ENCODE data around the gene TLR9.
"Not testable (repeated sequence)": the region's sequence is repeated elsewhere in the genome, so short reads cannot be mapped to it uniquely, and the experiment has no call there.

TLR9 gene

GRCh38 chr3:52188556-52188955 lies 36.9 kb downstream of the TLR9 start:
- DNase-seq: no peak

GRCh38 chr3:52186729-52187128 lies 38.7 kb downstream of the TLR9 start:
- DNase-seq: no peak

GRCh38 chr3:52185837-52186236 lies 39.6 kb downstream of the TLR9 start:
- DNase-seq: no peak

DNA sequence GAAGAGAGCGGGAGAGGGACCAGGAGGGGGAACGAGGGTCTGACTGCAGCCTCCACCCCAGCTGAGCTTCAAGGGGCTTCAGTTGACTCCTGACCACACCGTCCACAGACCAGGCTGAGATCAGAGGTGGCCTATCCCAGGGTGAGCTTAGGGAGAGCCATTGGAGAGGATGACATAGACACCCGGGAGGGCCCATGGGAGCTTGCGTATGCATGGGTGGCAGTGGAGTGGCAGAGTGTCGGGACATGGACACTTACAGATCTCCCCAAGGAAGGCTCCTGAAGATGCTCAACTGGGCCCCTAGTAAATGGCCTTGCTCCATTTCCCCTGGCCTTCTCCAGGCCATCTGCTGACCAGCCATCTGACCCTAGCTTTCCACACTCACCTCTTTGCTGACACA lies 40.1 kb downstream of the TLR9 start:
- no peak for DNase-seq

DNA sequence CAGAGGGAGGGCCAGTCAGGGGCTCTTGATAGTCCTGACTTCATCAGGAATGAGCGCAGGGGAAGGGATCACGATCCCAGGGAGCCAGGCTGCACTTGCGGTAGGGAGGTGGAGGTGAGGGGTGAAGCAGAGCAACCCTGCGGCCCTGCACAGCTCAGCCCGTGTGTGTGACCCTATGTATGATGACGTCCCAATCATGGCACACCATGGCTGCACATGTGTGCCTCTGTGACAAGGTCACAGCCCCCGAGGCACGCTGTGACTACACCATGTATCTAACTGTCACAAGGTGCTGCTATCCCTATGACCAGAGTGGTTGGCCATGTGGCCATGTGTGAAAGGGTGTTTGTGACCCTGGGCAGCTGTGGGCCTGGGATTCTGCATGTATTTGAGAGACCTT lies 40.8 kb downstream of the TLR9 start:
- no peak for DNase-seq

DNA sequence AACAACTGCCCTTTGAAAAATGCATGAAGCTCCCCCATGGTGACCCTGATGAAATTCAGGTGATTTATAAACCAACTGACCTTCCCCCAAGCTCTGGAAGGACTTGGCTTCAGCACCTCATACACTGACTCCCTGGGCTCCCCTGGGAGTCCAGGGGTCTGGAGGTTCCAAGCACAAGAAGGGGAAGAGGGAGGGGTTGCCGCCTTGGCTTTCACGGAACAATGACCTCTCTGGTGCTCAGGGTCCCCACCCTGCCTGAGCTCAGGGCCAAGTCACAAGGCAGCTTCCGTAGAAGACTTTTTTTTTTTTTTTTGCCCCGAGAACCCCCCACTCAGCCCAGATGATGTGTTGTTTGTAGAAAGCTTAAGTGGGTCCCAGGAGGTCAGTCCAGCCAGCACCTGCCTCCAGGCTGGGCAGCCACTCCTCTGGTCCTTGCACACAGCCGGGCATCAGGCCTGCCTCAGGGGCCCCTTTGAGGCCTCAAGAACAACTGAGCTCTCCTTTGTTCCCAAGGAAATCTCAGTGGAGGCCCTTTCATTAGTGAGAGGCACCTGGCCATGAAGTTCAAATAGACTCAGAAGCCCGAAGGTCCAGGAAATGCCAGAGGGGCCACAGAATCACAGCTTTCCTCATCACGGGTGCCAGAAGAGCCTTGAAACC lies 41.5 kb downstream of the TLR9 start:
- DNase-seq: peak; percentile 78

DNA sequence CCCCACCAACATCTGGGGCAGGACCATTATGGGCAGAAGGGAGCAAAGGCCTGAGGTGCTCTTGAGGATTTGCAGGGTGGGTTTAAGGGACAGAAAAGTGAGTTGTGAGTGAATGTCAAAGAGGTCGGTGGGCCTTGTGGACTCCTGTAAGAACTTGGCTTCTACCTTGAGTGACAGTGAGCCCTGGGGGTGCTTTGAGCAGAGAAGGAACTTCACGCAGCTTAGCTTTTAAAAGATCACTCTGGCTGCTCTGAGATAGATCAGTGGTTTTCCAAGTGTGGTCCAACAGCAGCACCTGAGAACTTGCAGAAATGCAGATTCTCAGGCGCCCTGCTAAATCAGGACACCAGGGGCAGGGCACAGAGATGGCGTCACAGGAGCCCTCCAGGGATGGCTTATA lies 42.8 kb downstream of the TLR9 start:
- DNase-seq: no peak

GRCh38 chr3:52182196-52182595 lies 43.2 kb downstream of the TLR9 start:
- DNase-seq: no peak

- DNase-seq: no peak
Observed at GRCh38 chr3:52181543-52181942, 43.9 kb downstream of the TLR9 start.

DNA sequence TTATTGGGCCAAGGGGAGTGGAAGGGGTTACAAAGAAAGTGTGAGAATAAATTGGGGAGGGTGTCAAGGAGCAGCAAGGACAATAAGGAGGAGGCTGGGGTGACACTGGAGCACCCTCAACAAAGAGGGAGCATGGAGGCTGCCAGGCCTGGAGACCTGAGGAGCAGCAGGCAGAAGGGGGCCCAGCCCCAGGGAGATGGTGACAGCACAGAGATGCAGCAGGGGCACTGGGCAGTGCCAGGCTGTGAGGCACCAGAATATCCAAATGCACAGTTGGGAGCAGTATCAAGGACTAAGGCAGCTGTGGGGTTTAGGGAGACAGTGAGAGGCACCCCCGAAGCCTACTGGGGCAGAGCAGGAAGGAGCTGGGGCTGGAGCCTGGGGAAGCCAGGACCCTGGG lies 46.9 kb downstream of the TLR9 start:
- no peak for DNase-seq

DNA sequence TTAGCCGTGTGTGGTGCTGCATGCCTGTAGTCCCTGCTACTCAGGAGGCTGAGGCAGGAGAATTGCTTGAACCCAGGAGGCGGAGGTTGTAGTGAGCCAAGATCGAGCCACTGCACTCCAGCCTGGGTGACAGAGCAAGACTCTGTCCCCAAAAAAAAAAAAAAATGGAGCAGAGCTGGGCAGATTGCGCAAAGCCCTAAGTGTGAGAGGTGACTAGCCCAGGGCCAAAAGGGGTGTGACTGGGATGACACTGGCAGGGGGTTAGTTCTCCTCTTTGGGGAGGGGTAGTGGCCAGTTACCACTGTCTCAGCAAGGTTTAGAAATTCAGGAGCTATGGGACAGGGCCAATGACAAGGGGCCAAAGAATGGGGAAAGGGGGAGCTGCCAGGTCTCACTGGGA lies 47.3 kb downstream of the TLR9 start:
- not testable (repeated sequence) for DNase-seq

GRCh38 chr3:52177701-52178042 lies 47.8 kb downstream of the TLR9 start:
- no peak for DNase-seq

DNA sequence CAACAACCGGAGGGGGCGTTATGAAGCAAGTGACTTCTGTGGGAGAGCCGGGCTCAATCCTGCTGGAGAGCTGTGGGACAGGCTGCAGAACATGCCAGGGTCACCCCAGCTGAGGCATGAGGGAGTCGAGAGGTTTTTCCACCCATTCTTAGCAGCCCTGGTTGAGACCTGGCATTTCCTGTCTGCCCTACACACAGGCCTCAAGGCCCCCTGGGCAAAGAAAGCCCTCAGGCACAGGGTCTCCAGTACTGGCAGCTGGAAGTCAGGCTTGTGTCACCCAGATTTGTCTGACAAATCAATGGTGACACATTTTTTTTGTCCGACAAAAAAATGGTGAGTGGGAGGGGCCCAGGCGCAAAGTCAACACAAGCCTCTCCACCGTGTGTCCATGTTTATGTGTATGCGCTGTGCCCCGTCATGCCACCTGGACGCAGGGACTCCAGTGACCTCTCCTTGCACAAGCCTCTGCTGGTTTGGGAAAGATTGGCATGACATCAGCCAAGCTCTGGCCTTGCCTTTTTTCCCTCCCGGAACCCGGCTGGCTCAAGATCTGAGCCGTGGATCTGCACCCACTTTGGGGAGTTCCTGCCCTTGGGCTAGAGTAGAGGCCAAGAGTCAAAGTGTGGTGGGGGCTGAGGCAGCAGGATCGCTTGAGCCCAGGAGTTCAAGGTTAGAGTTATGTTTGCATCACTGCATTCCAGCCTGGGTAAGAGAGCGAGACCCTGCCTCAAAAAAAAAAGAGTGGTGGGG lies 48.3 kb downstream of the TLR9 start:
- peak; percentile 54 for DNase-seq

- DNase-seq: no peak
Observed at GRCh38 chr3:52176180-52176752, 49.2 kb downstream of the TLR9 start.

DNA sequence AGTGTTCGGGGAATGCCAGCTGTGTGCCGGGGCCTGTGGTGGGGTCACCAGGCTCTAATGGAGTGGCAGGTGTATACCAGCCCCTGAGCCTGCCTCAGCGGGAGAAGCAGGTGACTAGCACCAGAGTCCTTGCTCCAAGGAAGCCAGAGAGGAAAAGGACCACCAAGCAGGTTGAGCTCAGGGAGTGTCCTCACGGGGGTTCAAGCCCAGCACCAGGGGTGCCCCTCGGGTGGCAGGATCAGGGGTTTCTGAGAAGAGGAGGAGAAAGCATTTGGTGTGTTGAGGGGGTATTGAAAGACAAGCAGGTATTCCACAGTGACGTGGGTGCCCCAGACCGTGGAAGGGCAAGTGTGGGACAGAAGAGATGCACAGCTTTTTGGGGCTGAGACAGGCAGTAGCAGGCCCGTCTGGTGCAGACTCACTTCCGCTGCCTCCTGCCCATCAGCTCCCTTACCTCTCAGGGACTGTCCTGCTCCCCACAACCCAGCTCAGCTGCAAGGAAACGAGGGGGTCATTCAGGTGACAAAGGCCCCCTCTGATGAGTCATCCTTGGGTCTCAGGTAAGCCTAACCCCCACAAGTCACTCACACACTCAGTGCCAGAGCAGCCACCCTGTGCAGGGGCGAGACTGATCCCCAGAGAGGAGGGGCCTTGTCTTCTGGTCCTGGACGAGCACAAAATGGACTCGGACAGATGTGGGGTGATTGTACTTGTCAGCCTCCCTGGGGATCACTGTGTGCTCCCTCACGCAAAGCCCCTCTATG lies 49.8 kb downstream of the TLR9 start:
- DNase-seq: no peak

GRCh38 chr3:52174896-52175295 lies 50.5 kb downstream of the TLR9 start:
- no peak for DNase-seq

GRCh38 chr3:52173101-52173500 lies 52.3 kb downstream of the TLR9 start:
- DNase-seq: no peak

GRCh38 chr3:52172262-52172757 lies 53.1 kb downstream of the TLR9 start:
- DNase-seq: no peak

DNA sequence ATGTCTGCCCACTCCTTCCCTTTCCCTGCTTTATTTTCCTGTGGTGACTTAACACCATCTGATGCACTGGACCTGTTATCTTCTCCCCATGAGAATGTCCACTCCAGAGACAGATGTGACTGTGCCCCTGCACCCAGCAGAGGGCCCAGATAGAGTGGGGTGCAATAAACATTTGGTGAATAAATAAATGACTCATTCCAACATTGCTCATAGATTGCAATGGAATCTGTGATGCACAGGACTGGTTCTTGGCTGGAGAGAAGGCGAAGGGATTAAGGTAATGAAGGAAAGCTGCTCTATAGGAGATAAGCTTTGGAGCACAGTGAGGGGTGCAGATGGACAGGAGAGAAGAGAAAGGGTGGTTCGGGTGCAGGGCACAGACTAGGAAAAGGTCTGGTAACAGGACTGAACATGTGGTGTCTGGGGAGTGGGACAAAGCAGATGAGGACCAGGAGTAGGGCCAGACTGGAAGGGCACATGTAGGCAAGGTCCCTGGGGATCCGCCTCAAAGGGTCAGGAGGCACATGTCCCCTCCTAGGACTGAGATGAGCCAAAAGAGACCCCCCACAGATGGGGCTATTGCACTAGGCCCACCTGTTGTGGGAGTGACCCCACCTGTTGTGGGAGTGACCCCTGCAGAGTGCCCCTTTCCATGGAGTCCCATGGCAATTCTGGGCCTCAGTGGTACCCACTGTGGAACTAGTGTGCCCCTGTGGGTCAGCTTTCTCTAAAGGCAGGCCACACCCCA lies 53.8 kb downstream of the TLR9 start:
- DNase-seq: no peak

Measured in NCI-H146 (cell line).